GM19324 (cell line): ENCODE data around the gene BCAR3.
"Not testable (repeated sequence)": the region's sequence is repeated elsewhere in the genome, so short reads cannot be mapped to it uniquely, and the experiment has no call there.

ENCODE experiments used
- ATAC-seq: cut with Tn5 transposase; IDR thresholded peaks from one replicate; pipeline ENCODE4 v1.9.1; 2021; ENCODE audit warnings: mild to moderate bottlenecking, moderate library complexity; ENCODE audit not compliant: unreplicated experiment, low FRiP score

The BCAR3 gene

DNA sequence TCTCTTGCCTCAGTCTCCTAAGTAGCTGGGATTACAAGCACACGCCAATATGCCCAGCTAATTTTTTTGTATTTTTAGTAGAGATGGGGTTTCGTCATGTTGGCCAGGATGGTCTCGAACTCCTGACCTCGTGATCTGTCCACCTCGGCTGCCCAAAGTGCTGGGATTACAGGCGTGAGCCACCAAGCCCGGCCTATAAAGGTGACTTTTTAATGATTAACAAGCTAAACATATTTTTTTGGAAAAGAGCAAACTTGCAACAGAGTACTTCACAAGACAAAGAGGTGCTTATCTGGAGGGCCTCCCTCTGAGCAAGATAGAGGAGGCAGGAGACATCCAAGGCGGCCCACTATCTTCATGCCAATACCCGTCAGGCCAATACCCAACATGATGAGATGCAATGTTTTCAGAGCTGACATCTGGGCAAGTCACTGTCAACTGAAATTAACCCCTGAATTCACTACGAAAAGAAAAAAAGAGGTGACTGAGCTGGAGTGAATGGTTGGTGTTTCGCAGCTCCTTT, 10.5 kb downstream of the BCAR3 start:
- no peak for ATAC-seq

- no peak for ATAC-seq
Observed at GRCh38 chr1:93670141-93670540, 11.5 kb downstream of the BCAR3 start.

DNA sequence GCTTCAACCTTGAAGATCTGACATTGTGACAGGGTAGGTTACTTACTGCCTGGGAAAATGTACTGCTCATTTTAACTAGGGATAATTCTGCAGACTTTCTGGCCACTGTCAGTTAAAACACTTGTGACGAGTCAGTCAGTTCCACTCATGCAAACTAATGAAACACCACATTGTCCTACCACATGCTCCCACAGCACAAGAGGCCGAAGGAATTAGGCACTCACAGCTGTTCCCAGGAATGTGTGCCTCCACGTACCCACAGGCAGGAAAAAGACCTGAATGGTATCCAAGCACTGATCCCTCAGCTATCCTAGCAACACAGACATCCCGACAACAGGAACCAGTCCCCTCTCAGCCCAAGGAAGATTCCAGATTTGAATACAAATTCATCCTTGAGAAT, 12.3 kb downstream of the BCAR3 start:
- no peak for ATAC-seq

- no peak for ATAC-seq
Observed at GRCh38 chr1:93668951-93669350, 12.7 kb downstream of the BCAR3 start.

DNA sequence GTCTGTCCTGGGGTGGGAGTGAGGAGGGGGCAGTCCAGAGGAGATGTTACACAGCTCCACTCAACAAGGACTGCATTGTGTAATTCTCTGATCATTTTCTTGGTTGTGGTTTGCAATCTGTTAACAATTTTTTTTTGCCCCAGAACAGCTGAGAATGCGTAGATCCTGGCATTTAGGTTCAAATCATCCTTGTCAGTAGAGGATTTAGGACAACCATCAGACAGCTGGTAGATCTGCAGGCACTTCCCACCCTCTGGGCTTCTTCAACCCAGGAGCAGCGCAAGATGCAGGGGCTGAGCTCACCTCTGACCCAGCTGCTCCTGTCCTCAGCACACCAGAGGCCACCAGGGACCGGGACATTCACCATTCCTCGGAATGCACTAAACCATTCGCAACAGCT, 13.5 kb downstream of the BCAR3 start:
- no peak for ATAC-seq

- no peak for ATAC-seq
Observed at GRCh38 chr1:93667642-93668041, 14.0 kb downstream of the BCAR3 start.

GRCh38 chr1:93666613-93667384, 14.8 kb downstream of the BCAR3 start:
- ATAC-seq: no peak

- no peak for ATAC-seq
Observed at GRCh38 chr1:93665015-93665414, 16.6 kb downstream of the BCAR3 start.

GRCh38 chr1:93663208-93663614, 18.4 kb downstream of the BCAR3 start:
- no peak for ATAC-seq

DNA sequence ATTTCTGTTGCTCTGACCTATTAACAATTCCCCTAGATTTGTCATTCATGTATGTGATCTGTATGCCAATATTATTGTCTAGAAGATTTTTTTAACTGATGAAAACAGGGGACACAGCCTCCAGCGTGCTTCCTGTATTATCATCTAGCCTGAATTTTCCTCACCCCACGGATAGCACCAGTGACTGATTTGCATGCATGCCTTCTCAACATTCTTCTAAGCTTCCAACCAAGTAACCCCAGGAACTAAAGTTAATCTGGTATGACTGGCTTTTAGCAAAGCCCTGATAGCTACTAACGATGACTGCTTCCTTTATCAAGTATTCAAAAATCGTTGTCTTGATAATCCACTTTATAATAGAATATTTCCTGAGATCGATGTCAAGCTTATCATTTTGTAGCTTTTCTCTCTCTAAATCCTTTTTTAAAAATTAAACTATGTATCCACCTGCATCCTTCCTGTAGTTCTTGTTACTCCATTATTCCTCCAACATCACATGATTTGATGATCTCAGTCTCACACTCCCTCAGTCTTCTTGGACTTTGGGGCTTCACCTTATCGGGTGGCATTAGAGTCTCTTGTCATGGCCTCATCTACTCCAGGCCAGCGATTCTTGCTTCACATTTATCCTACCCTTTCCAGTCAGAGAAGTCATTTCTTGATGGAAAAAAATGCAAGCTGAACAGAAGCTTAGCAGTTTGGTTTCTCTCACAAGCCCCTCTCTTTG, 19.0 kb downstream of the BCAR3 start:
- no peak for ATAC-seq

GRCh38 chr1:93661829-93662474, 19.7 kb downstream of the BCAR3 start:
- ATAC-seq: no peak

GRCh38 chr1:93661341-93661740, 20.3 kb downstream of the BCAR3 start:
- not testable (repeated sequence) for ATAC-seq

DNA sequence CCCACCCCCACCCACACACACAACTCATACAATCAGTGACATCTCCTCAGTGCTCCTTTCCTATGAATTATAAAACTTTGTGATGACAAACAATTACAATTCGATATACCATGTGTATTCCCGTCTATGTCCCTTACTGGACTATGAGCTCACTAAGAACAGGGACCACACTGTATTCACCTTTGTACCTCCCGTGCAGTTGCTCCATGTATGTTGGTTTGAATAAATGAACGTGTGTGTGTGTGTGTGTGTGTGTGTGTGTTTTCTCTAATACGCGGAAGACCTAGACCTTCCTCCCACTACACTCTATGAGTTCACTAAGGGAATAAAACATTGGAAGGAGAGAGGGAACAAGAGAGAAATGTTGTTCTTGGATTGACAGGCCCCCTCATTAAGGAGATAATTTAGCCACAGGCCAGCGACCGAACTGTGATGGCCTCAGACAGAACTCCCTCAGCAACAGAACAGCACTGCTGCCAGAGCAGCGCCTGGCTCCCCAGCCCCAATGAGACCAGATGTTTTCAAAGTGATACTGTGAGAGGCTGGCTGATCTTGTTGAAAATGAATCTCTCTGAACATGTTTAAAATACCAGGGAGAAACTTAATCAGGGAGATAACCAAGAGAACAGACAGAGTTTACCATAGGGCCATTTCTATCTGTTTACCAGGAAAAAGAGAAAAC, 21.7 kb downstream of the BCAR3 start:
- no peak for ATAC-seq

DNA sequence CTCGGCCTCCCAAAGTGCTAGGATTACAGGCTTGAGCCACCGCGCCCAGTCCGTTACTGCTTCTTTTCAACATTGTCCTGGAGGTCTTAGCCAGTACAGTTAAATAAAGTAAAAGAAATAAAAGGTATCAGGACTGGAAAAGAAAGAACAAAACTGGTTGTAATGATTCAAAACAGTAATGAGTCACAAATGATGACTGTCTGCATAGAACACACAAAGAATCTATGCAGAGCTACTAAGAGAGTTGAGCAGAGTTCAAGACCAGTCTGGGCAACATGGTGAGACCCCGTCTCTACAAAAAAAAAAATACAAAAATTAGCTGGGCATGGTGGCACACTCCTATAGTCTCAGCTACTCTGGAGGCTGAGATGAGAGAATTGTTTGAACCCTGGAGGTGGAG, 23.4 kb downstream of the BCAR3 start:
- no peak for ATAC-seq

- ATAC-seq: no peak
Observed at GRCh38 chr1:93656491-93656890, 25.1 kb downstream of the BCAR3 start.

GRCh38 chr1:93653656-93654055, 28.0 kb downstream of the BCAR3 start:
- ATAC-seq: no peak

DNA sequence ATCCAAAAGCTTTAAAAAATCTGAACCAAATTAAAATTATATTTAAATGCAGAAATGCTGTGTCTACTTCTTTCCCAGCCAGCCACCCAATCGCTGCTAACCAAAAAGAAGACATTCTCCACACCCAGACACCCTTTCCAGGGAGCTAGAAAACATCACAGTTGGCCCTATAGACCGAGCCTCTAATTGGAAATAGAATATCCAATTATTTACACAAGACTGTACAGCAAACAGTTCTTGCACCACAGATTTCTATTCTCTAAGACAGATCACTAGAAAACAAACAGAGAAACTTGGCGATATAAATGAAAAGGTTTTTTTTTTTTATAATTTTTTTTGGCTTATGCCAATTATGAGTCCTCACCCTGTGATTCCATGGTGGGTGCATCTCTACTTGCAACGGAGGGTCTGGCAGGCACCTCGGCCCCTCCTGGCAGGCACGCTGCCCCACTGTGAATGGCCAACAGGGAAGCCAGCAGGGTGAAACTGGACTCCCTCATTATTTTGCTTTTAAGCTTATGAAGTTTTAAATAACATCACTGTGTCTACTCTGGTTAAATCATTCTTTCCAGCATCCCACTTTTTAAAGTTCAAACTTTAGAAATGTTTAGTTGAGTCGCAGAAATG, 29.2 kb downstream of the BCAR3 start:
- no peak for ATAC-seq

DNA sequence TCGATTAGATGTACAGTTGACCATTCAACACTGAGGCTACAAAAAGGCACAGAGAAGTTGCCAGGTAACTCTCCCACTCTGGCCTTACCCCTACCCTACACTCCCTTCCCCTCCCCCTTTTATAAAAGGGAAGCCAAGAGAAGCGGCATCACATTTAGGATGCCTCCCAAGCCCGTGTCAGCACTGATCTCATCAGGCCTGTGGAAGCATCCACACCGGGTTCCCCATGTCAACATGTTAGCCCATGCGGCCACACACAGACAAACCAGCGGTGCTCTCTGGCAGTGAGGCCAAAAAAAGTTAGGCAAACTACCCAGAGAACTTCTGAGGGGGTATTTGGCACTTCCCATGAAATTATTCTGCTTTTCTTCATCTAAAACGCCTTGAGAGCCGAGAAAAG, 29.9 kb downstream of the BCAR3 start:
- ATAC-seq: no peak

DNA sequence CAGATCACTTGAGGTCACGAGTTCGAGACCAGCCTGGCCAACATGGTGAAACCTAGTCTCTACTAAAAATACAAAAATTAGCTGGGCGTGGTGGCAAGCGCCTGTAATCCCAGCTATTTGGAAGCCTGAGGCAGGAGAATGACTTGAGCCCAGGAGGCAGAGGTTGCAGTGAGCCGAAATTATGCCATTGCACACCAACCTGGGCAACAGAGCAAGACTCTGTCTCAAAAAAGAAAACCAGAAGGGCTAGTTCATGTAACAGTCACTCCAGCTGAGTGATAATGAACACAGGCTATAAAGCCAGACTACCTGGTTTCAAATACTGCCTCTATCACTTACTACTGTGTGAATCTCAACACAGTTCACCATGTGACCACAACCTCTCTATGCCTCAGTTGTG, 31.5 kb downstream of the BCAR3 start:
- not testable (repeated sequence) for ATAC-seq

DNA sequence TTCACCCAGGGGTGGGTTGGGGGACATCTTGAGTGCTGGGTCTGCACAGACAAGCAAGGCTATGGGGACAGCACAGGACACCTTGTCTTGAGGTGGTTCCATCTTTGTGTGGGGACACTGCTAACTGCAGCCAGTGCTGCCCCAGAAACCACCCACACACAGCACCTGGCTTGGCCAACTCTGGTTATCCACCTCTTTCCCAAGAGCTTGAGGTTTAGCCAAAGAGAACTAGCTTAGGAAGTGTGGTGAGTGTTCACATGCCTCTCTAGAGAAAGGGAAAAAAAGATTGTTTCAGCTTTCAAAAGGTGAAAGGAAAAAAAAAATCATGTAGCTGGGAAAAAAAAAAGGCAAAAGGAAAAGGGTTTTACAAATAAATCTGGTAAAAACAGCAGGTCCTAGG, 32.4 kb downstream of the BCAR3 start:
- ATAC-seq: no peak
